ENCODE results near the gene DCLK1. TPM values are rescaled to one million over a fixed set of nuclear protein-coding genes. Genes with fewer than 3 reads are reported as not detected.

DCLK1 gene
- total RNA-seq, 1 experiment from 2014 or later = 0.10 TPM

- Histone ChIP-seq H3K27ac (ENCODE audit: low read depth, low read length) (no peak overlapping the region), H3K79me2 (ENCODE audit: insufficient read depth, low read length) (no peaks in the 10 kb centered on the region), H3K9me3 (ENCODE audit: control insufficient read depth in 1 of 2, insufficient read depth in 1 of 2, low read depth in 1 of 2, low read length in 2 of 2) (peaks cover 0 to 13% of the 10 kb centered on the region in 2 experiments; a peak in 1 of 4 replicates), H3K27me3 (ENCODE audit: insufficient read depth, low read length) (no peaks in the 10 kb centered on the region), H3K9me2 (ENCODE audit: insufficient read depth) (no peaks in the 10 kb centered on the region), H4K20me1 (ENCODE audit: insufficient read depth) (no peaks in the 10 kb centered on the region), H3K4me2 (ENCODE audit: low read length) (no peak overlapping the region), H2AFZ (ENCODE audit: low read depth, low read length, poor library complexity, severe bottlenecking) (no peak overlapping the region), H3K36me3 (ENCODE audit: control insufficient read depth in 1 of 2, insufficient read depth in 2 of 2, low read length in 2 of 2) (no peaks in the 10 kb centered on the region), H3K9ac (ENCODE audit: low read length) (no peak overlapping the region), H3K4me1 (ENCODE audit: control insufficient read depth in 1 of 2, insufficient read depth in 2 of 2, low read length in 2 of 2) (no peaks in the 10 kb centered on the region), H3K4me3 (replicated peaks in 1 of 2; ENCODE audit: low read depth in 1 of 2, low read length in 2 of 2) (no peak overlapping the region)
- no TSS peak for BruUV-seq (replicated peaks)
- POLR2A ChIA-PET = no interaction called here
- intact Hi-C loops (cut with micrococcal nuclease) = no loop called here
- RAD21 ChIA-PET (ENCODE audit: low non-redundant PET in 1 of 2, low total read pairs in 2 of 2, uncharacterized antibody in 2 of 2, unreplicated experiment in 2 of 2) = no interaction called here
- no peak for DNase-seq (ENCODE audit: low read depth, low spot score)
- CTCF ChIA-PET = no interaction called here
- TF ChIP-seq REST (IDR thresholded peaks at IDR 0.05; ENCODE audit: low read depth) (no peak), ZFX (IDR thresholded peaks at IDR 0.05) (no peak), ZBTB33 (IDR thresholded peaks at IDR 0.05; ENCODE audit: extremely low read depth, insufficient replicate concordance, low read length) (no peak), FOSL1 (IDR thresholded peaks at IDR 0.05; ENCODE audit: low read depth) (no peak), EGR1 (IDR thresholded peaks at IDR 0.05; ENCODE audit: low read depth) (no peak), TCF7L2 (IDR thresholded peaks at IDR 0.05; ENCODE audit: borderline replicate concordance, extremely low read depth, insufficient read depth, insufficient read length) (no peak), CBX3 (IDR thresholded peaks at IDR 0.05; ENCODE audit: low read depth) (no peak), ZNF274 (IDR thresholded peaks at IDR 0.05; ENCODE audit: low read depth, low read length) (no peak), EZH2phosphoT487 (IDR thresholded peaks at IDR 0.05; ENCODE audit: borderline replicate concordance) (no peak), SRF (IDR thresholded peaks at IDR 0.05; ENCODE audit: low read depth) (no peak), EZH2 (IDR thresholded peaks at IDR 0.05) (no peak), RAD21 (IDR thresholded peaks at IDR 0.05; ENCODE audit: low read depth) (no peak), MAX (IDR thresholded peaks at IDR 0.05) (no peak), ATF3 (IDR thresholded peaks at IDR 0.05) (no peak), POLR2A (IDR thresholded peaks at IDR 0.05; ENCODE audit: borderline replicate concordance, extremely low read depth, insufficient read depth, insufficient read length) (no peak), JUND (IDR thresholded peaks at IDR 0.05) (no peak), SP1 (IDR thresholded peaks at IDR 0.05; ENCODE audit: low read depth) (no peak), SIN3A (IDR thresholded peaks at IDR 0.05; ENCODE audit: low read depth) (no peak), CTCF (IDR thresholded peaks at IDR 0.05 in 2 of 3, conservative IDR thresholded peaks at IDR 0.05 in 1 of 3; ENCODE audit: borderline replicate concordance in 1 of 3, insufficient read depth in 1 of 3, low read depth in 2 of 3, low read length in 2 of 3) (no peak), CEBPB (IDR thresholded peaks at IDR 0.05; ENCODE audit: low read depth) (no peak)
- no peak for ATAC-seq
Measured at GRCh38 chr13:36098080-36098479, 33.1 kb downstream of the DCLK1 start.
